GM21526 (cell line): Measurements from ENCODE around the gene FKRP.

Source experiments
- ATAC-seq: cut with Tn5 transposase; IDR thresholded peaks from one replicate; pipeline ENCODE4 v1.9.1; 2021; ENCODE audit warnings: moderate library complexity; ENCODE audit not compliant: unreplicated experiment, low FRiP score

FKRP gene

DNA sequence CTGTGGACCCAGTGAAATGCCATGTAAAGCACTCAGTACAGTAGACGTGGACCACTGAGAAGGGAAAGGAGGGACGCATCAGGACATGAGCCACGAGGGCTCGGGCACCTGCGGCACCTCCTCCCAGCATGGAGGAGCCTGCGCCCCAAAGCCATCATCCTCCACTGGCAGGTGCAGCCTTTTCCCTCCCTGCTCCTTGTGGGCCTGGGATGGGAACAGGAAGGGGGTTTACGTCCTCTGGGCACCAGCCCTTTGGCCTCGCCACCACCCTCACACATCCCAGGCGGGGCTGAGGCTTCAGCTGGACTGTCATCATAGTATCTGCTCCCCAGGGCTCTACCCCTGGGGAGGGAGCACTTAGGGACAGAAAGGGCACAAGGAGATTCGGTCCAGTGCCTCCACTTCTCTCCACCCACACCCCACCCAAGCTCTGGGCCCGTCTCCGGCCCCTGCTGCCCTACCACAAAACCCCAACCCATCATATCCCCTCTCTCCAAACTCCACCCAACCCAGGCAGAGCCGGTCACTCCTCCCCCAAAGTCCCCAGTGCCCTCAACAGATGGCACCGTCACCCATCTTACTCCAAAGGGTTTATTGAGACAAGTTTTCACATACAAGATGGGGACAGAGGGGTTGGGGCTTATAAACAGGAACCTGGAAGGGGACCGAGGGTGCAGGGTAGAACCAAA is 26.8 kb upstream of the FKRP start:
- ATAC-seq: no peak

DNA sequence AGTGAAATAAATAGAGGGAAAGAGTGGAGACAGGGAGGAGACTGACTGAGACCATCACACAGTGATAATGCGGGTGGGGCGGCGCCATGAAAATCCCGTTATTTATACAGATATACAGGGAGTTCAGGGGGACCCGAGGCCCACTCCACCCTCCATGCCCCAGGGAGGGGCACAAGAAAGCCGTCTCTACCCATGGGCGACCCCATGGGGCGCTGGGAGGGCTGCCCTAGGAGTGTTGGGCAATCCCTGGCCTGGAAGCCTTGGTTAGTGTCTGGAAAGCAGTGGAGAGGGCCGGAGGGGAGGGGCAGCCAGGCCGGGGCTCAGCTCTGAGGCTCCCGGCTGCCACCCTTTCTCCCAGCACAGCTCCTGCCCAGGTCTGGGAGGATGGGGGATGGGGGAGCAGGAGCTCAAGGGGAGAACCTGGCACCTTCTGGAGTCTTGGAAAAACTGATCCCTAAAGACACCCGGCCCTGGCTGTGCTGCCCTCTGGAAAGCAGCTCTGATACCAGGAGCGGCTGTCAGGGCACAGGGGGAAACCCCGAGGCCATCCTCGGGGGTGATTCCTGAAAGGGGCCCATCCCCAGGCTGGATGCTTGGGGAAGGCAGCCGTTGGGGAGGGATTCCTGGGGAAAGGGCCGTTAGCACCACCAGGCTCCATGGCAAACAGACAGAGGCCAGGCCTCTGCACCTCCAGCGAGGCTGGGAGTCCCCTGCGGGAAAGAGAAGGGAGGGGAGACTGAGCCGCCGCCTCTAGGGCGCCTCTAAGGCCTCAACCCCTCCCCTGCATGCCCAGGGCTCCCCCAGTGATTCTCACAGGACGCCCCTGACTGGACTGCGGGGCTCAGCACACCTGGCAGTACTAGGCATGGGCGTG is 26.0 kb upstream of the FKRP start:
- no peak for ATAC-seq

DNA sequence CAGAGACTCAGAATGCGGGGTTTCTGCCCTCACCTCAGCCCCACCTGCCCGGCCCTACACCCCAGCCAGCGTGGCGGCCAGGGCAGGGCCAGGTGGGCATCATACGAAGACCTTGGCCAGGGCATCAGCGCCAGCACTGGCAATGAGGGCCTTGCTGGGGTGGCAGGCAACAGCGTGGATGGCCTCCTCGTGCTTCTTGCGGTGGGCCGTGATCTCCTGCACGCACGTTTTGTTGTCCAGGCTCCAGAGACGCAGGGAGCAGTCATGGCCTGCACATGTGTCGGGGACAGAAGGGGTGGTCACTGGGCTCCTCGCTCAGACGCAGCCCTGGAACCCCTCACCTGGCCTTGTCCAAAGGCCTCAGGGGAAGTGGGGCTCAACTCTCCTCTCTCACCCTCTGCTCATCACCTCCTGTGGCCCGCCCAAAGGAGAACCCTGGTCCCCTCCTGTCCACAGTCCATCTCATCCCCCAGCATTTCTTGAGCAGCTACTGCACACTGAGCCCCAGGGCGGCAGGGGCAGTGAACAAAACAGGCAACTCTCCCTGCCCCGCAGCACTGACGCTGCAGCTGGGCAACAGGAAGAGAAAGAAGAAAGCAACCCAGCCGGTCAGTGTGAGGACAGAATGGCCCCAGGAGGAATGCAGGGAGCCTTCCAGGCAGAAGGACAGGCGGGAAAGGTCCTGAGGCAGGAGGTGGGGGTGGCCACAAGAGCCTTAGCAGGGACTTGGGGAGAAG is 25.2 kb upstream of the FKRP start:
- ATAC-seq: no peak

DNA sequence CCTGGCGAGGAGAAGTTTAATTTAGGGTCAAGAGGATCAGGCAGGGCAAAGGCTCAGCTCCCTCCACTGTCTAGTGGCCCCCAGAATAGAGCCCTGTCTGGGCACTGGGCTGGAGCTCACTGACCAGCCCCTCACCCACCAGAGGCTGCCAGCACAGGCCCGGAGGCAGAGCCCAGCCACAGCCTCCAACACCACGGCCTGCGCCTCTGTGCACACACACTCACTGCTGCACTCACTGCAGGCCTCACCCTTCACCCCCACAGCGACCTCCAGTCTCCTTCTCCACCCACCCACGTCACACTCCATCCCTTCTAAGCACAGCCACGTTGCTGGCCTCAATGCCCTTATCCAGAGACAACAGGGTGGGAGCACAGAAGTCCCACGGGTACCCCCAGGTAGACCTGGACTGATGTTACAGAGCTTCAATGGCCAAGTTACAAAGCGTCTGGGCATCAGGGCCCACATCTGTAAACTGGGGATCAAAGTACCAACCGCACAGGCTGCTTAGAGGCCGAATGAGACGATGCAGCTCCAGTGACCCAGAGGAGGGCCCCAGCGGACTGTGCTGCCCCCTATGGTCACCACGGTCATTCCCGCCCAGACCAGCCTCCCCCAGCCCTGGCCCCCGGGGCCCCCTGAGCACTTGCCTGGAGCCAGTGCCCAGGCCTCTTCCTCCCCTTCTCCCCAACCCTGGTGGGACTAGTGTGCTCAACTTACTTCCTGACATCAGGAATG is 24.4 kb upstream of the FKRP start:
- ATAC-seq: no peak

DNA sequence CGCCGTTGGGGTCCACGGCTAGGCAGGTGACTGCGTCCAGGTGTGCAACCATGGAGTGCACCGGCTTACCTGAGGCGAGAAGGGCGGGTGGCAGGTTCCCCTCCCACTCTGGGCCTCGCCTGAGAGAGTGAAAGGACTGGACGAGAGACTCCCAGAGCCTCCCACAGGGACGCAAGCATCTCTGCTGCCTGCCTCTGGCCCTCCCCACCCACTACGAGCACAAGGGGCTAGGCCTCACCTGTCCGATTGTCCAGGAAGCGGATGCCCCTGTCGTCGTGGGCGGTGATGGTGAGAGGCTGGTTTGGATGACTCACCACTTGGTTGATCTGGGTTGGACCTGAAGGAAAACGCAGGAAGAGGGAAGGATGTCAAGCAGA is 23.9 kb upstream of the FKRP start:
- ATAC-seq: no peak

DNA sequence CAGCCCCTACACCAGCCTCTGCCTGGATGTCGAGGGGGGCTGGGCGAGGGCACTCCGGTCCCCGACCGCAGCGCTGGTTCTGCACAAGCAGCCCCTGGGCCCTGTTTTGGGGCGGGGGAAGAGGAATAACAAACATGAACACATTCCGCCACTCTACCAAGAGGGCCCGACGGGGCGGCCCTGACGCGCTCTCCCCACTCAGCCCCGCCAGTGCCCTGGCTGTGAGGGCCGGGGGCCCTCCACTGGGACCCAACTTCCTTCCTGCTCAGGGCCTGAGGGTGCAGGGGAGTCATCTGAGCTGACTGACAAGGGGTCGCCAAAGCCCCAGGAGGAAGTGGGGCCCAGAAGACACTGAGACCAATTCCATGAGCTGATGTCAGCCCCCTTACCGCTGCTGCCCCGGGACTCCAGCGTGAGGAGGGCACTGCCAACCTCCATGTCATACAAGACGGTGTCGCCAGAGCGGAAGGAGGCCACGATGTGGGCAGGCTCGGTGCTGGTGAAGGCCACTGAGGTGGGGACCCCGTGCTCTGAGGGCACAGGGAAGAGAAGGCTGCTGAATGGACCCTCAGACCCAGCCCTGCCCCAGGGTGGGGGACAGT is 23.3 kb upstream of the FKRP start:
- no peak for ATAC-seq

DNA sequence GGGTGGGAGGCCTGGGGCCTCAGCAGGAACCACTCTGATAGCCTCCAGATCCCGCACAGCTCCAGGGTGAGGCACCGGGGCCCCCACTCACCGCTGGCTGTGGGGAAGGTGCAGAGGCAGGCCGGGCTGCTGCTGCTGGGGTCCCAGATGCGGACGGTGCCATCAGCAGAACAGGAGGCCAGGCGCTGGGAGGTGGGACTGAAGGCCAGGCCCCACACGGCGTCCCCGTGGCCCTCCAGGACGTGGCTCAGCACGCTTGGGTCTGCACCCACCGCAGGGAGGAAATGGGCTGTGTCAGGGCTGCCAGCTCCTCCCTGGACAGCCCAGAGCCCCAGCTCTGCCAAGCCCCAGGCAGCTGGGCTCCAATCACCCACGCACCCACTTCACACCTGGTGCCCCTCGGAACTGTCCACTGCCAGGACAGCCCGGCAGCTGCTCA is 22.8 kb upstream of the FKRP start:
- ATAC-seq: no peak

DNA sequence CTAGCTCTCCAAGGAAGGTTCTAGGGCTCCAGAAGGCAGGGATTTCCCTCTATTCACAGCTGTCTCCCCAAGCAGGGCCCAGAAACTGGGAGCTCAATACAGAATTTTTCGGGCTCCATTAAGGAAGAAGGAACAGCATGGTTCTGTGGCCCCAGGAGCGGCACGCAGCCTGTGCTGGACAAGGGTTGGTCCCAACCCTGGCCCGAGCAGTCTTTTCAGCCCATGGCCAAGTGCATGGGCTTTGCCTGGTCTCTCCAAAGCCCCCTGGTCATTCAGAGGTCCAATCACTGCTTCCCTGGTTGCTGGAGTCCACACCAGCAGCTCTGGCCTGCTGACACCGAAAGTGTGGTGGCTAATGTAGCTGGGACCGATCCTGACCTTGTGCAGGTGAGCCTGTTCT is 22.4 kb upstream of the FKRP start:
- ATAC-seq: no peak

DNA sequence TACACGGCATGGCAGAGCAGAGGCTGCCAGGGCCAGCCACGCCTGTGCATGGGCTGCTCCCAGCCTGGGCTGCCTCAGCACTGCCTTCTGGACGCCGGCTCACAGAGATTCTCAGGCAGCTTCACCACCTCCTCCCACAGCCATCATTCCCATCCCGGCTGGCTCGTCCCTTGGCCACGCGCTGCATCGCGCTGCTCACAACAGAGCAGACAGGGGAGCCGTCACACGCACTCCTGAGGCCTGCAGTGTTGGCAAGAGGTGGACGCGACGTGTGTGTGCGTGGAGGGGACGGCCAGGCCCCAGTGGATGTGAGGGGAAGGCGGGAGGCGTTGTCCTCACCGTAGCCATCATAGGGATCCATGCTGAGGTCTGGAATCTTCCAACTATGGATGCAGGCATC is 21.4 kb upstream of the FKRP start:
- no peak for ATAC-seq

DNA sequence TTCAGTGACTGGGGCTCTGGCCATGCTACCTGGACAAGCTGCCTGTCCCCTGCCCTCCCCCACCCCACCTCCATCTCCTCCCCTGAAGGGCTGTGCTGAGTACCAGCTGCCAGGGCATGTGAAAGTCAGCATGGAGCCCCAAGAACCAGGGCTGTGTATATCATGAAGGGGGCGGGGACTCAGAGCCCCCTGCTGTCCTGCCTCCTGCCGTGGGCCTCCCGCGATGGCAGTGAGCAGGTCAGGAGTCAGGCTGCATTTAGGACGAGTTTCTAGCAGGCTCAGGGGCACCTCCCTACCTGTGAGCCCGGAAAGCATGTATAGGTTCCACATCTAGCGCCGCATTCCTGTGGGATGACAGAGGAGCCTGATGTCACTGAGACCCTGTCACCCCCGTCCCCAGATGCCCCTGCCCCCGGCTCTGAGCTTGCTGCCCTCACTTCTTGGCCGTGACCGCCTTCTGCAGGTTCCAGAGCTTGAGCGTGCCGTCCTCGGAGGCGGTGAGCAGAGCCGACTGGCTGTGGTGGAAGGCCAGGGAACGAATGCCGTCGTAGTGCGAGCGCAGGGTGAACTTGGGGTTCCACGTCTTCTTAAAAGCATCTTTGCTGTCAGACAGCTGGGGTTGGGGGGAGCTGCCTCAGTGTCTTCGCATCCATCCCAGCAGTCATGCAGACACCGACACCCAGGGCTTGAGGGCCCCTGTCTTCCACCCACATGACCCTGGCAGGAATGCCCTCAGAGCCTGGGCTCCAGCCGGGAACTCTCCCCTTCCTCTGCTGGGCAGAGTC is 20.6 kb upstream of the FKRP start:
- ATAC-seq: no peak

DNA sequence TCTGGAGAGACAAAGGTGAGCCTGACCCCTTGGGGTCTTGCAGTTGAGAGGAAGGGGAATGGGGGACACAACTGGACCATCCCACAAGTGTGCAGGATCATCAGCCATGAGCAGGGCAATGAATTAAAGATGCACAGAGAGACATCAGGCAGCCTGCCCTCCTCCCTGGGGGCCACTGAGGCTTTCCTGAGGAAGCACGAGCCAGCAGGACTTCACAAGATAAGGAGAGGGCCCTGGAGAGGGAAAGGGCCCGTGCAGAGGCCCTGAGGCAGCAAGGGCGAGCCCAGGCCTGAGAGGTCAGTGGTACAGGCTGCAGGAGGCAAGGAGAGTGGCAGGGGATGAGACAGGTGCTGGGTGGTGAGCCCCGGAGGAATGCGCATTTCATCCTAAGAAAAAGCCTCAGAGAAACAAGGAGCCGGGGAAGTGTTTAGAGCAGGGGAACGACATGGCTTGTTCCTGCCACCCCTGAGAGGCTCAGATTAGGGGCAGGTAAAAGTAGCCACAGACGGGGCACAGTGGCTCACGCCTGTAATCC is 19.9 kb upstream of the FKRP start:
- no peak for ATAC-seq

DNA sequence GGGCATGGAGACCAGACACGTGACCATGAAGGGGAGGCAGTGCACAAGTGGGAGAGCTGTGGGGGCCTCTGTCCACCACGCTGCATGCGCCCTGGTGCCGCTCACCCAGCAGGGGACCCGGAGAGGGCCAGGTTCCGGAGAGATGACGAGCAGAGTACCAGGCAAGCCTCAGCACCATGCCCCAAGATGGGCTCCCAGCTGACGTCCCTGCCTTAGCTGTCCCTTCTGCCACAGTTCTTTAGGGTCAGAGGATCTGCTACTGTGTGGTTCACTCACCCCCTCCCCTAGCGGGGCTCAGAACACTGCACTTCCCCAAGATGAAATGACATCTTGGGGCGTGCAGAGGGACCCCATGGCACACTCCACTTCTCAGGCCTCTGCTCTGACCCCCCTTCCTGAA is 19.3 kb upstream of the FKRP start:
- ATAC-seq: no peak

DNA sequence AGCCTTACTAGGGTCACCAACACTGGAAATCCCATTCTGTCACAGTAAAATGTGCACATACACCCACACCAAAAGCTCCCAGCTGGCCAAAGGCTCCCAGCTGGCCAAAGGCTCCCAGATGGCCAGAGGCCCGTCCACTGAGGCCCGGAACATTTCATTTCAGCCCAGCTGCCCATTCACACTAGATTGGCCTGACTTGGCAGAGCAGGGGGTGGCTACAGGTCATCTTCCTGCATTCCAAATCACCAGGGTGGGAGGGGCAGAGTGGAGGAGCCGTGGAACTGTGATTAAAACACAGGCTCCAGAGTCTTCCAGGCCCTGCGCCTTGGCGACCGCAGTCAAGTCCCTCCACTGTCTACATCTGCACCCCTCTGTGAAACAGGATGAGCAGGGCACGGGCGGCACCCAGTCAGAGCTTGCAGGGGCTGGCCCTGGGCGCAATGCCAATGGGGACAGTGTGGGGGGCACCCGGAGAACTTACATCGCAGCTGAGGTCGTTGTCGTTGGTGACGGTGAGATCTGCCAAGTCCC is 18.8 kb upstream of the FKRP start:
- no peak for ATAC-seq

DNA sequence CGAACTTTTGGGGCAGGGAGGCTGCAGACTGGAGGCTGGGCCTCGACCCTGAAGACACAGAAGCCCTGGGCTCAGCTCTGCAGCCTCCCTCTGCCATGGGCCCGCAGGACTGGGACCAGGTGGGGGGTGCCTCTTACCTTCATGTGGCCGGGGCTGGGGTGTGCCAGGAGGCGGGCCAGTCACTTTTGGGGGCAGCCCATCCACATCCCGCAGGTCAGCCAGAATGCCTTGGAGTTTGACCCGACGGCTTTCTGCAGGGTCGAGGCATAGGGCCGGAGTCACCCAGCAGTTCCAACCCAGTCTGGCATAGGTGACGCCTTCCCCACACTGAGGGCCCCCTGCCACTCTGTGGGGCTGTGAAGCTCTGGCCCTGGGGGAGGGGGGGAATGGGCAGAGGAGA is 18.1 kb upstream of the FKRP start:
- no peak for ATAC-seq

DNA sequence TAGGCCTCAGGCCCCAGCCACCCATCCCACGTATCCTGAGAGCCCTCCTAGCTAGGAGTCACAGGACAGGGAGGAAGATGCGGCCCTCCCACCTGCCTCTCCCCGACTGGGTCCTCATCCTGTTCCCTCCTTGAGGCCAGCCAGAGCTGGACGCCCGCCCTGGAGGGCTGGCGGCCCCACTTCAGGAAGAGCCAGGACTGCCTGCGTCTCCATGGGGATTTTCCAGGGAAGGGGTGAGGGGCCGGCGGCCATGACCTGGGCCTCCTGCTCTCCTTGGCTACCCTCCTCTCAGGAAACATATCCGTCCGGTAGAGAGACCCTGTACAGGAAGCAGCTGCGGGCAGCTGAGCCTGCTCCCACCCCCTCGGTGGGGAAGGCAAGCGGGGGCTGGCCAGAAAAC is 17.6 kb upstream of the FKRP start:
- no peak for ATAC-seq

DNA sequence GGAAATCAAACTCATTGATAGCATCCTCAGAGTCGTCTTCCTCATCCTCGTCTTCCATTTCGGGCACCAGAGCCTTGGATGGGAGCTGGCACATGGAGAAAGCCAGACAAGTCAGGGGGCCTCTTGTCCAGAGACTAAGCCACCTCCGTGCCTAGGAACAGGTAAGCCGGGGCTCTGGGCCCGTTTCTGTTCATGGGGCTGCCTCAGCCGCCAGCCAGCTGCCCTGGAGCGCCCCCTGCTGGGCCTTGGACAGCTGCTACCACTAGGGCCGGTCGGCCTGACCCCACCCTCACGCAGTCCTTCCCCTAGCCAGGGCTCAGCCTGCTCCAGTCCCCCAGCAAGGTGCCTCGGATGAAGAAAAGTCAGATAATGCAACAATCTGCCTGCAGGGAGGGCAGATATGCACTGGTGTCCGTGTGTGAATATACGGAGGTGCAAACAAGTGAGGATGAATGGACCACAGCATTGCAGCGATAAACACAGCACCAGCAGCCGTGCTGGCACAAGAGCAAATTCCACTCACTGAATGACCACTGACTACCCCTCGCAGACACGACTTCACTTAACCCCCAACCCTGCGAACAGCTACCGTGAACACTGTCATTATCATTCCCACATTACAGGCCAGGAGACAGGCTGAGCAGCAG is 17.0 kb upstream of the FKRP start:
- no peak for ATAC-seq

DNA sequence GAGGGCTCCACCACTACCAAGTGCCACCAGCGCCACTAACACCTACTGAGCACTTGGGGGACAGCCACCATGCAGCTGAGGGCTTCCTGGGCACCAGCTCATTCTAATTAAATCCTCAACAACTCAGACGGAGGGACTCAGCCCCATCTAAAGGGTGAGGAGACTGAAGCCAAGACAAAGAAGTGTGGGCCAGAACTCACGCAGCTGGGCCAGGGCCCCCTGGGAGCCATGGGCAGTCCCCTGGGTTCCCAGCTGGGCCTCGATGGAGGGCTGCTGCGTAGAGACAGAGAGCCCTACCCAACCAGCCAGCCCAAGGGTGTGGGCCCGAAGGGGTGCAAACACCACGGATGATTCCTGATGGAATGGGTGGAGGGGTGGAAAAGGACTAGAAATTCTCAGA is 16.2 kb upstream of the FKRP start:
- ATAC-seq: no peak

DNA sequence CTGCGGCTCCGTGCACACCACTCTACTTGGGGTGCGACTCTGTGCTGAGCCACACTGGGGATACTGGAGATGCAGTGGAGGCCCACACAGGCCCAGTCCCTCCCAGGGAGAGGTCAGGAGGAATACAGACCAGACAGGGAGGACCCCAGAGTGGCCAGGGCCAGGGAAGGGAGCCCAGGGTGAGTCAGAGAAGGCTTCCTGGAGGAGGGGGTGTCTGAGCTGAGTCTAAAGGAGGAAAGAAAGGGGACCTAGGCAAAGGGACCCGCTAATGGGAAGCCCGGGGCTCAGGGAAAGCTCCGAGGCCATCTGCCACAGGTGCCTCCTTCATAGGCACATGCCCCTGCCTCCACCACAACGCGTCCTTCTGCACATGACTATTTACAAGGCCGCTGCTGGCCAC is 15.7 kb upstream of the FKRP start:
- no peak for ATAC-seq

DNA sequence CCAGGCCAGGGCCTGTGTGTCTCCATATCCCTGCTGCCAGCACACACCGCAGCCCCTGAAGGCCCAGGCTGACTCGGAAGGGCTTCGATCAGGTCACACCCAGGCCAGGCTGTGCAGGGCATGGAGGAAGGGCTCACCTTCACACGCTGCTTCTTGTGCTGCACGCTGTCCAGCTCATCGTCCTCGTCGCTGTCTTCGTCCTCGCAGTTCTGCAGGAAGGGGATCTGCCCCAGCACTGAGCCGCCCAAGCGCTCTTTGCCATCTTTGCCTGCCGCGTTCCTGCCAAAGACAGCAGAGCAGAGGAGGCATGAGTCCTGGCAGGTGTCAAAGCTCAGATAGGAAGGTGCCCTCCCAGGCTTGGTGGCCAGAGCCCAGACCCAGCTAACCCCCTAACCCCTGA is 15.3 kb upstream of the FKRP start:
- no peak for ATAC-seq
